ENCODE measurements around the gene ATP6V0A1.

ATP6V0A1 gene

DNA sequence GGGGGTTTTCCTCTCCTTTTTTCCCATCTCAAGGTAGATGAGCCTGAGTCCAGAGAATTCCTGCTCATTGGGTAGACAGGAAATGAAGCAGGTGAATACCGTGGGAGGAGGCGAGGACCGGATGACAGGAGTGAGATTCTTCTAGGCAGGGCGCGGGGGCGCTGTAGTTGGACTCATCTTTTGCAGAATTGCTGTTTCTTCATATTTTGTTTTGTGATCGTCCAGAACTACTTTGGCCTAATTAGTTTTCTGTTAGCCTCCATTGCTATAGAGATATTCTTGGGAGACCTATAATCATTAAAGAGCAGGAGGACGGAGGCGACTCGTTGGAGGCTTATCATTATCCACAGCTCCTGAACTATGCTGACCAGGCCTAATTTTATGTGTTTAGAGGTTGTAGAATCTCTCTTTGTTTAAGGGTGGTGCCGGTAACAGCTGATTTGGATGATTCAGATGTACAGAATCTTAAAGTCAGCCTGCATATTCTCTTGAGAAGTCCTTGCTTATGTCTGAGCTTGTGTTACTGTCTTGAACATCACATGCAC, 650 bp downstream of the ATP6V0A1 start:
- TF ChIP-seq GATA3 (IDR thresholded peaks at IDR 0.05; ENCODE audit: low read depth, low read length) = no peak
- no peak for TF ChIP-seq GATA2 (IDR thresholded peaks at IDR 0.05; ENCODE audit: low read depth, low read length)

DNA sequence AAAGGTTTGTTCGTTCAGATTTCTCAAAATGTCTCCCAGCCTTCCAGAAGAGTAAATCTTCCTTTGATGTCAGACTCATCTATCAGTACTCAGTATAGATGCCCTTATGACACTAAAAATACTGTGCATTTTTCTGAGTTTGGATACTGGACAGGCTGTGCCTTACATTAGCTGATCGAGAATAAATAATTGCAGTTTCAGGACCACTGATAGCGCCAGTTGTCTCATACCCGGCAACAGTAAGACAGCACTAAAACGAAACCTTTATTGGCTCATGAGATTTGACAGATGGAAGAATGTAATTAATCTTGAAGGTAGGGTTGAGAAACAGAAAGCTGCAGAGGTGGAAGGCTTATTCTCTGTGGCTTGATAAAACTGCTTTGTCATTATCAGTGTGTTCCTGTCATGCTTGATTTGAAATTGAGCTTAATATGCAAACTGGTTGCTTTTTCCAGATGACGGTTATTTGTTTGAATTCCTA, 1.2 kb downstream of the ATP6V0A1 start:
- TF ChIP-seq GATA2 (IDR thresholded peaks at IDR 0.05; ENCODE audit: low read depth, low read length) (no peak), GATA3 (IDR thresholded peaks at IDR 0.05; ENCODE audit: low read depth, low read length) (no peak)

DNA sequence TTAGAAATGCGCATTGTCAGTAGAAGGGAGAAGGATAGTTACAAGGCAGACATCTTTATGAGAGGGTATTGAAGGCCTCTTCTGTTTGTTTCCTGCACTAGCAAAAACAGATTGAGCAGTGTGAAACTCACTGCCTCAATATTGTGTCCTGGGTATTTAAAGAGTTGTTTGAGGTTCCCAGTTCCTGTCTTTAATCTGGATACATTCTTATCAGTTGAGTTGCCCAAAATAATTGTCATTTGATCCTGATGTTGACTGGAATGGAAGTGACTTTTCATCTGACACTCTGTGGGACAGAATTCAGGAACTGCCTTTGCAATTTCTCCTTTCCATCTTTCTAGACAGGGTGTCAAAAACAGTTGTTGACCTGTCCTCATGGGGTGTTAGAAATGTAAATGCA, 1.7 kb downstream of the ATP6V0A1 start:
- TF ChIP-seq GATA2 (IDR thresholded peaks at IDR 0.05; ENCODE audit: low read depth, low read length) = no peak
- no peak for TF ChIP-seq GATA3 (IDR thresholded peaks at IDR 0.05; ENCODE audit: low read depth, low read length)

DNA sequence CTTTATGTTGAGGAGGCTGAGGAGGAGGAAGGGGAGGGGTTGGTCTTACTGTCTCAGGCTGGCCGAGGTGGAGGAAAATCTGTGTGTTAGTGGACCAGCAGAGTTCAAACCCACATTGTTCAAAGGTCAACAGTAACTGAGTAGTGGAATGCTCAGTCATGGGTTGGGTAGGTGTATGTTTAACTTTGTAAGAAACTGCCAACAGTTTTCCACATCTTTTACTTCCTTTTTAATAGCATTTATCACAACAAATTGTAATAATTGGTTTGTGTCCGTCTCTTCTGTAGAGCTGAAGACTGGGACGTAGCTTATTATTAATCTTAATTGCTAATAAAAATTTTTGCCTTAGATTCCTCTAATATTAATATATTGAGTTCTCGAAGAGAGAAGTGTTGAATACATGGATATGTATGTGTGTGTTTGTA, 5.3 kb downstream of the ATP6V0A1 start:
- TF ChIP-seq GATA2 (IDR thresholded peaks at IDR 0.05; ENCODE audit: low read depth, low read length) (no peak), GATA3 (IDR thresholded peaks at IDR 0.05; ENCODE audit: low read depth, low read length) (no peak)

DNA sequence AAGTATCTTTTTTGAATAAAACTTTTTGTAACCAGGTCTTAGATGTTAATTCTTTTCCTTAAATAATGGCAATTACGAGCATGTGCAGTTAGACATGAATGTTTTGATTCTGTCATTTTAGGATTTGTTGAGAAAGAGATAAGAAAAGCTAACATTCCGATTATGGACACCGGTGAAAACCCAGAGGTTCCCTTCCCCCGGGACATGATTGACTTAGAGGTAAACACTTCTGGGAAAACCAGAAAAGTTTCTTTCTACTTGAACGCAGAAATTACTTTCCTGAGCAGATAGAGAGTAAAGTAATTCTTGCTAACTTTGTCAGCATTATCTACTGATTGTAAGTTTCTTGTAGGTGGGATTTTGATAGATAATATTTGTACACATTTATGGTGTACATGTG, 9.2 kb downstream of the ATP6V0A1 start:
- TF ChIP-seq GATA2 (IDR thresholded peaks at IDR 0.05; ENCODE audit: low read depth, low read length) = no peak
- TF ChIP-seq GATA3 (IDR thresholded peaks at IDR 0.05; ENCODE audit: low read depth, low read length) = no peak

DNA sequence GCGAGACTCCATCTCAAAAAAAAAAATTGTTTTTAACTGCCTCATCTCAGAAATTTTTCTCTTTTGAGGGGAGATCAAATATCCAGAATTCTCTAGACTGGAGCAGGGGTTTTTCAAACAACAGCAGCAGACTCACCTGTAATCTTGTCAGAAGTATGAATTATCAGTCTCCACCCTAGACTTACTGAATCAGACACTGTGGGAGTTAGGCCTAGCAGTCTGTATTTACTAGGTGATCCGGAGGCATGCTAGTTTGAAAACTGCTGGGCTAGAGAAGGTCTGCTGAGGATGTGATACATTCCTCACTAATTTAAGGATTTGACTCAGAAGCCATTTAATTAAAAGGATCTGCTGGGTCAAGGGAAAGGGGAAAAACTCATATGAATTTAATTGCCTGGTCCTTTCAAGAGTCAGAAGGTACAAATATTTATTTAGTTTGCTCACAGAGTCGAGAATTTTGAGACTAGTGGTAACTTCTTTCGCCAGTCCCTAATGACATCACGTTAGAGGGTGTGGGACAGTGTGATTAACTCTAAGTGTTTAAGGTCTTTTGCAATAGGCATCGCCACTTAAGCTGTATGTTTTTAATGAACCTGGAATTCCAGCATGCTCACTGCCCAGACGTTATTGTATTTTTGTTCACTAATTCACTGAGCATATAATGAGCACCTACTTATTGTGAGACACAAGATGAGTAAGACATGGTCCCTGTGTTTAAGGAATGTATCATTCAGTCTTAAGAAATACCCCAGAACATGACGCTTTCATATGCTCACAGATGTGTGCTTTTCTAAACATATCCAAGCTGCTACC, 14.2 kb downstream of the ATP6V0A1 start:
- no peak for TF ChIP-seq GATA3 (IDR thresholded peaks at IDR 0.05; ENCODE audit: low read depth, low read length)
- TF ChIP-seq GATA2 (IDR thresholded peaks at IDR 0.05; ENCODE audit: low read depth, low read length) = no peak

DNA sequence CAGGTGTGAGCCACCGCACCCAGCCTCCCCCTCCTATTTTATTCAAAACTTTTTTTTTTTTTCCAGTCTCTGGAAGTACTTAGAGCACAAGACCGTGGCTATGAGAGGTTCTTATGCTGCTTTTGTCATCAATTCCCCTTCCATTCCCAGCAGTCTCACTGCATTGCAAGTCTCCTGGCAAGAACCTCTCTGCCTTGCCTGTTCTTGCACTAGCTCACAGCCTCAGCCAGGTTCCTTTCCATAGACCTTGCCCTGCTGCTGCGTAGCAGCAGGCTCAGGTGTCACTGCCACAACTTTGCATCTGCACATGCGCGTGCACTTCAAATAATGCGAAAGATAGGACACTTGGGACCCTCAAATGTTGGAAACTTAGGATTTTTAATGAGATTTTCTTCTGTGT, 15.6 kb downstream of the ATP6V0A1 start:
- TF ChIP-seq GATA3 (IDR thresholded peaks at IDR 0.05; ENCODE audit: low read depth, low read length) = no peak
- TF ChIP-seq GATA2 (IDR thresholded peaks at IDR 0.05; ENCODE audit: low read depth, low read length) = no peak

DNA sequence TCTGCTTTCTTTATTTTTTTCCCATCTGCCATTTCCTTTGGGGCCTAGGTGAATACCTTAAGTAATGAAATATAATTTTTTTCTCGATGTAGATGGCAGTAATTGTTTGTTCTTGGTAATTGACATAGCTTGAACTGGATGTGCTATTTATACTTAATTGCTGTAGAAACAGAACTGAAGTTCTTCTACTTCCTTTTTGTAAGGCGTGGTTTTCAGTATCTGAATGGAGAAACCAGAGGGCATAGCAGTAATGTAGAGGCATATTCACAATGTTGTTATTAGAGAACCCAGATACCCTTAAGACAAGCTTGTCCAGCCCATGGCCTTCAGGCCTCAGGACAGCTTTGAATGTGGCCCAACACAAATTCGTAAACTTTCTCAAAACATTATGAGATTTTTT, 16.4 kb downstream of the ATP6V0A1 start:
- TF ChIP-seq GATA3 (IDR thresholded peaks at IDR 0.05; ENCODE audit: low read depth, low read length) (no peak), GATA2 (IDR thresholded peaks at IDR 0.05; ENCODE audit: low read depth, low read length) (no peak)

DNA sequence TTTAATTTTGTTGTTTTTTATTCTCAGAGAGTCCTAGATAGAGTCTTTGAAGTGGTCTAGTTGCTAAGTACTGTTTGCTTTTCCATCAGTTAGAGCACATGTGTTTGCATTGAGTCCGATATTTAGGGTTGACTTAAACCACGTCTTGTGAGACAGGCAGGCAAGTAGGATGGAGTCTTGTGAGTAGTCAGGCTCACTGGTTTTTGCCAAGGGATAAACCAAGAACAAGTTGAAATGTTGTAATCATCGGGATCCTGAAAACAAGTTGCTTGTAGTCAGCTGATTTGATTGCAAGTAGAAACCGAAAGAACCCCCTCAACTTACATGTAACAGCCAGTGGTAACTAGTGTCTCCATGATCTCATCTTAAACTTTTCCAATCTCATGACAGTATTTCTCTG, 17.2 kb downstream of the ATP6V0A1 start:
- TF ChIP-seq GATA3 (IDR thresholded peaks at IDR 0.05; ENCODE audit: low read depth, low read length) = no peak

DNA sequence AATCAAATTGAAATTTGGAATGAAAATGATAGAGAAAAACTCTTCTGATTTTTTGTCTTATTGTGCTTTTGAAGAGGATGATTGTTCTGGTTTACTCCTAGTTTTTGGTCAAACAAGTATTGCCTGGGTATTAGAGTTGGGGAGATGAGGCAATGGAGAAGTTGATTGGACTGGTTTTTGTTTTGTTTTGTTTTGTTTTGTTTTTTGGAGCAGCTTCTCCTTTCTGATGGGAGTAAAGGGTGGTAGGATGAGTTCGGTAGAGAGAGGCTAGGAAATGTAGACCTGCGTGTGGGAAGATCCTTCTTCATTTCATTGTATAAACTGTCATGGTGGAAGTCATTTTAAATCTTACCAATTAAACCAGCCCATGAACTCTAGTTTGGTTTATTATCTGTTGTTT, 17.7 kb downstream of the ATP6V0A1 start:
- TF ChIP-seq GATA2 (IDR thresholded peaks at IDR 0.05; ENCODE audit: low read depth, low read length) (no peak), GATA3 (IDR thresholded peaks at IDR 0.05; ENCODE audit: low read depth, low read length) (no peak)

DNA sequence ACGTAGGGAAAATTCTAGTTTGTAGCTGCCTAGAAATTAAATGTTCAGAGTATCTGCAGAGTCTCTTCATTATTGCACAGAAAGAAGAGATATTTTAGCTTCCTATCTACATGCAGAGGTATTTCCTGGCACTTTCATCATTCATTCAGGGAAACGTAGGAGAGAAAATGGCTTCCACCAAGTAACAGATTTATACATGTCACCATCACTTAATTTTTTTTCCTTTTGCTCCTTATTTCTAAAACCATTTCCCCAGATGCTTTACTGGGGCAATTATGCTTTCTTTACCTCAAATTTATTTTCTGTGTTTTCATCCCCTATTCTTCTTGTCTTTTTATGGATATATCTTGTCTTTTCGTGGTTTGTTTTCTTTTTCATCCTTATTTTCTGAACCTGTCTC, 18.5 kb downstream of the ATP6V0A1 start:
- TF ChIP-seq GATA2 (IDR thresholded peaks at IDR 0.05; ENCODE audit: low read depth, low read length) (no peak), GATA3 (IDR thresholded peaks at IDR 0.05; ENCODE audit: low read depth, low read length) (no peak)

DNA sequence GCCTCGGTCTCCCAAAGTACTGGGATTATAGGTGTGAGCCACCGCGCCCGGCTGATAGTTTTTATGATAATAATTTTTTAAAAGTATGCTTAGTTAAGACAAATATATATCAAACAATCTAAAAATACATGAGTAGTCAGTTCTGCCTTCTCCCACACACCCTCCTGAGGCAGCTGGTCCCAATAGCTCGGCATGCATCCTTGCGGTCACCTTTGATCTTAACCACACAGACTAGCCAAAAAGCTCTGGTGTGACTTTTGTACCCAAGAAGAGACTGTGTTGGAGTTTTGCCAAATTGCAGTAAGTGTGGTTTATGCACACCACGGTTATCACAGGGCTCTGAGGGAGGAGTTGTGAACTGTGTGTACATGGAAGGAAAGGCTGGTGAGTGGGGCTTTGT, 25.6 kb downstream of the ATP6V0A1 start:
- TF ChIP-seq GATA2 (IDR thresholded peaks at IDR 0.05; ENCODE audit: low read depth, low read length) (no peak), GATA3 (IDR thresholded peaks at IDR 0.05; ENCODE audit: low read depth, low read length) (no peak)

DNA sequence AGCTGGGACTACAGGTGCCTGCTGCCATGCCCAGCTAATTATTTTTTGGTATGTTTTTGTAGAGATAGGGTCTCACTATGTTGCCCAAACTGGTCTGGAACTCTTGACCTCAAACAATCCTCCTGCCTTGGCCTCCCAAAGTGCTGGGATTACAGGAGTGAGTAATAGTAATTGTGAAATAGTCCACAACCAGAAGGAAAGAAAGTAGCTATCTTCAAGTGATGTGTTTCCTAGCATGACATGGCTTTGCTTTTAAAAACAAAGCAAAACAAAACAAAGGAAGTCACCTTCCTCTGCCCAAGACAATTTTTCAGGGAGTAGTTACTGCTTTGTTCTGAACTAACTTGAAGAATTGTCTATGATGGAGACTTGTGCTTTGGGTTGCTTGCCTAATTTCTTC, 27.0 kb downstream of the ATP6V0A1 start:
- TF ChIP-seq GATA2 (IDR thresholded peaks at IDR 0.05; ENCODE audit: low read depth, low read length) = no peak
- TF ChIP-seq GATA3 (IDR thresholded peaks at IDR 0.05; ENCODE audit: low read depth, low read length) = no peak

DNA sequence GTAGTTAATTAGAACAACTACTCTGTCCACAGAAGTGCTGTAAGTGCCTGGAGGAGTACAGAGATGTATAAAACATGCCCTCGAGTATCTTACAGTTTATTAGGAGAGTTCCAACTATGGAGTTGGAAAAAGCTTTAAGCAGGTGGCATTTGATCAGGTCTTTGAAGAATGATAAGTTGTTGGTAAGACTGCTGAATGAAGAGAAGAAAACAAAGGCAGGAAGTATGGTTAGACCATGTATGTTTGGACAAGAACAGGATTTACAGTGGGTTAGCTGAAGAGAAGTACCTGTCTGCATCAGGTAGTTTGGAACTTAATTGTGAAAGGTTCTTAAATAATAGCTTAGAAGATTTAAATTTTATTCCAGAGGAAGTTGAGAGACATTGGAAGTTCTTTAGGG, 29.4 kb downstream of the ATP6V0A1 start:
- no peak for TF ChIP-seq GATA3 (IDR thresholded peaks at IDR 0.05; ENCODE audit: low read depth, low read length)
- no peak for TF ChIP-seq GATA2 (IDR thresholded peaks at IDR 0.05; ENCODE audit: low read depth, low read length)

DNA sequence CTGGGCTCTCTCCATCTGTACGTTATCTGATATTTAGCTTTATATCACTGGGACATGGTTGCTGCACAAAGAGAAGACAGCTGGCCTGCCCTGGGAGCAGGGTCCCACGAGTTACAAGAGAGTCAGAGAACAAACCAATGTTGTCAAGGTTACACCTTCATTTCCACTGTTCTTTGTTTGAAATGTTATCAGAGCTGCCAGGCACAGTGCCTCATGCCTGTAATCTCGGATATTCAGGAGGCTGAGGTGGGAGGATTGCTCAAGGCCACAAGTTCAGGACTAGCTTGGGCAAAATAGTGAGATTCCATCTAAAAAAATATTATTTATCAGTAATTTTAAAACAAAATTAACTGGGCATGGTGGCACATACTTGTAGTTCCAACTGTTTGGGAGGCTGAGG, 34.6 kb downstream of the ATP6V0A1 start:
- TF ChIP-seq GATA2 (IDR thresholded peaks at IDR 0.05; ENCODE audit: low read depth, low read length) (no peak), GATA3 (IDR thresholded peaks at IDR 0.05; ENCODE audit: low read depth, low read length) (no peak)

Measured in SH-SY5Y (cell line).